ENCODE measurements around the gene MYRF.

Gene MYRF

DNA sequence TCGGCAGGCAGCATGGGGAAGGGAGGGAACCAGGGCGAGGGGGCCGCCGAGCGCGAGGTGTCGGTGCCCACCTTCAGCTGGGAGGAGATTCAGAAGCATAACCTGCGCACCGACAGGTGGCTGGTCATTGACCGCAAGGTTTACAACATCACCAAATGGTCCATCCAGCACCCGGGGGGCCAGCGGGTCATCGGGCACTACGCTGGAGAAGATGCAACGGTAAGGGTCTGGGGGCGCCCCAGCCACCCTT, 75.9 kb downstream of the MYRF start:
- Histone ChIP-seq H3K27me3 (ENCODE audit: insufficient read depth, low read length, poor library complexity, severe bottlenecking) (peaks cover 12% of the 10 kb centered on the region), H3K4me1 (ENCODE audit: insufficient read depth, low read length, poor library complexity, severe bottlenecking) (peaks cover 48% of the 10 kb centered on the region), H4K20me1 (ENCODE audit: insufficient read depth, low read length, poor library complexity, severe bottlenecking) (peaks cover 45% of the 10 kb centered on the region), H3K9ac (ENCODE audit: low read depth, low read length, poor library complexity, severe bottlenecking) (peak overlapping the region; percentile 96), H3K79me2 (ENCODE audit: insufficient read depth, low read length) (peaks cover 80% of the 10 kb centered on the region), H3K9me2 (replicated peaks; ENCODE audit: low read depth, low read length) (no peaks in the 10 kb centered on the region), H3F3A (ENCODE audit: low read depth) (peaks cover 9% of the 10 kb centered on the region), H2AFZ (ENCODE audit: low read length) (no peak overlapping the region), H3K4me3 (ENCODE audit: low read length, poor library complexity, severe bottlenecking) (peak overlapping the region; percentile 84), H3K9me3 (ENCODE audit: insufficient read depth, low read depth, low read length) (no peaks in the 10 kb centered on the region), H3K4me2 (ENCODE audit: low read depth, low read length, poor library complexity, severe bottlenecking) (peak overlapping the region; percentile 95), H3K36me3 (ENCODE audit: insufficient read depth, low read length) (0 out of 2 replicates have a peak, but pooled peaks cover 4% of the 10 kb centered on the region)
- no peak for TF ChIP-seq EZH2phosphoT487 (IDR thresholded peaks at IDR 0.05; ENCODE audit: borderline replicate concordance)
- TF ChIP-seq, protein P1, sequence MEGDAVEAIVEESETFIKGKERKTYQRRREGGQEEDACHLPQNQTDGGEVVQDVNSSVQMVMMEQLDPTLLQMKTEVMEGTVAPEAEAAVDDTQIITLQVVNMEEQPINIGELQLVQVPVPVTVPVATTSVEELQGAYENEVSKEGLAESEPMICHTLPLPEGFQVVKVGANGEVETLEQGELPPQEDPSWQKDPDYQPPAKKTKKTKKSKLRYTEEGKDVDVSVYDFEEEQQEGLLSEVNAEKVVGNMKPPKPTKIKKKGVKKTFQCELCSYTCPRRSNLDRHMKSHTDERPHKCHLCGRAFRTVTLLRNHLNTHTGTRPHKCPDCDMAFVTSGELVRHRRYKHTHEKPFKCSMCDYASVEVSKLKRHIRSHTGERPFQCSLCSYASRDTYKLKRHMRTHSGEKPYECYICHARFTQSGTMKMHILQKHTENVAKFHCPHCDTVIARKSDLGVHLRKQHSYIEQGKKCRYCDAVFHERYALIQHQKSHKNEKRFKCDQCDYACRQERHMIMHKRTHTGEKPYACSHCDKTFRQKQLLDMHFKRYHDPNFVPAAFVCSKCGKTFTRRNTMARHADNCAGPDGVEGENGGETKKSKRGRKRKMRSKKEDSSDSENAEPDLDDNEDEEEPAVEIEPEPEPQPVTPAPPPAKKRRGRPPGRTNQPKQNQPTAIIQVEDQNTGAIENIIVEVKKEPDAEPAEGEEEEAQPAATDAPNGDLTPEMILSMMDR (conservative IDR thresholded peaks at IDR 0.05; ENCODE audit: low read length), result no peak

DNA sequence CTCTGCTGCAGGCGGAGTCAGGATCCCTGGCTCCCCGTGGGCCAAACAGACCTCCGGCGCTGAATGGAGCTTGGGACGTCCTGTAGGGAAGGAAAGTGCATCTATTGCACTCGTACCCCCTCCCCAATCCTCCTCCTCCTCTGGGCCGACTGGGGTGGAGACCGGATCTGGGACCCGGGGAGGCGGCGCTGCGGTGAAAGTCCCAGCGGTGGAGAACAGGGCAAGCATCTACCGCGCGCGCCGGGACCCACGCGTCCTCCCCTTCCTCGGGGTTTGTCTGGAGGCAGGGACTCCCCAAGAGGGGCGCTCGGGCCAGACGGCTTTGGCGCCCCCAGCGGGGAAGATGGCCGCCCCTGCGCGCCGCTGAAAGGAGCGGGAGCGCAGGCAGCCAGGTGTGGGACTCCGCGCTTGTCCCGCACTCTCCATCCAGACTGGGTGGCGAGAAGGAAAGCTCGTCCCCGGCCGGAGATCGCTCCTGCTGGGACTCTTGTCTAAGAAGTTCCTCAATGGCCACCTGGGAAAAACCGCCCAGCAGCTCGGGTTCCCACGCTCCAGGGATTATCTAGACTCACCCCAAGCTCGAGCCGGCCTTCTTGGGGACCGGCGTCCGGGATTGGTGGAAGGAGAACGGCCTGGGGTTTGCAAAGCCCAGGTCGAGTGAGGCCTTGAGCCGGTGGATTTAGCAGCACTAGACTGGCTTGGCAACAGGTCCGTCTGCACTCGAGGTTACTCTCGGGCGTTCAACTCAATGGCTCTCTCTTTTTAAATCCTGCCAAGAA, 76.4 kb downstream of the MYRF start:
- Histone ChIP-seq H3K79me2 (ENCODE audit: insufficient read depth, low read length) (peaks cover 85% of the 10 kb centered on the region), H3F3A (ENCODE audit: low read depth) (peaks cover 14% of the 10 kb centered on the region), H2AFZ (ENCODE audit: low read length) (no peak overlapping the region), H3K9me3 (ENCODE audit: insufficient read depth, low read depth, low read length) (no peaks in the 10 kb centered on the region), H3K9ac (ENCODE audit: low read depth, low read length, poor library complexity, severe bottlenecking) (peak overlapping the region; percentile 96), H3K27me3 (ENCODE audit: insufficient read depth, low read length, poor library complexity, severe bottlenecking) (peaks cover 12% of the 10 kb centered on the region), H4K20me1 (ENCODE audit: insufficient read depth, low read length, poor library complexity, severe bottlenecking) (peaks cover 45% of the 10 kb centered on the region), H3K9me2 (replicated peaks; ENCODE audit: low read depth, low read length) (no peaks in the 10 kb centered on the region), H3K4me1 (ENCODE audit: insufficient read depth, low read length, poor library complexity, severe bottlenecking) (peaks cover 53% of the 10 kb centered on the region), H3K4me2 (ENCODE audit: low read depth, low read length, poor library complexity, severe bottlenecking) (peak overlapping the region; percentile 95), H3K36me3 (ENCODE audit: insufficient read depth, low read length) (0 out of 2 replicates have a peak, but pooled peaks cover 4% of the 10 kb centered on the region), H3K4me3 (ENCODE audit: low read length, poor library complexity, severe bottlenecking) (peak overlapping the region; percentile 84)
- TF ChIP-seq, protein P1 (conservative IDR thresholded peaks at IDR 0.05; ENCODE audit: low read length), result peak; percentile 56
- TF ChIP-seq EZH2phosphoT487 (IDR thresholded peaks at IDR 0.05; ENCODE audit: borderline replicate concordance), result no peak

DNA sequence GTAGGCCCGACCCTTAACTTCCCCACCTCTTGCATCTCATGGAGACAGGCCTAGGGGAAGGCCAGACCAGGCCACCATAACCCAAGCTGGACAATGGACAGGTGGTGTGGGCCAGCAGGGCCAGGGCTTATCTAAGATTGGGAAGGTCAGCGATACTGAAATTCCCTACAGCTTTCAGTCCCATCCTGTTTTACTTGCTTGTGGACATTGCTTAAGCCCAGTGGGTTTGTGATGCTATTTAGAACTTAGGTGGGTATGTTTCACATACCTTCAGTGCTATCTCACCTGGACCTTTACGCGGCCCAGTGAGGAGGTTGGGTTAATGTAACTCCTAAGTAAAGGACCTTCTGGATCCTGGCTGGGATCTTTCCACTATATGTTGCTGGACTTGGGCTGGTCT, 77.4 kb downstream of the MYRF start:
- peaks cover 59% of the 10 kb centered on the region for H3K4me1 ChIP-seq (ENCODE audit: insufficient read depth, low read length, poor library complexity, severe bottlenecking)
- peak overlapping the region; percentile 96 for H3K9ac ChIP-seq (ENCODE audit: low read depth, low read length, poor library complexity, severe bottlenecking)
- H2AFZ ChIP-seq (ENCODE audit: low read length), result no peak overlapping the region
- H3K36me3 ChIP-seq (ENCODE audit: insufficient read depth, low read length), result 0 out of 2 replicates have a peak, but pooled peaks cover 4% of the 10 kb centered on the region
- peak overlapping the region; percentile 84 for H3K4me3 ChIP-seq (ENCODE audit: low read length, poor library complexity, severe bottlenecking)
- H4K20me1 ChIP-seq (ENCODE audit: insufficient read depth, low read length, poor library complexity, severe bottlenecking), result peaks cover 45% of the 10 kb centered on the region
- no peaks in the 10 kb centered on the region for H3K9me3 ChIP-seq (ENCODE audit: insufficient read depth, low read depth, low read length)
- H3K27me3 ChIP-seq (ENCODE audit: insufficient read depth, low read length, poor library complexity, severe bottlenecking), result peaks cover 12% of the 10 kb centered on the region
- peaks cover 20% of the 10 kb centered on the region for H3F3A ChIP-seq (ENCODE audit: low read depth)
- TF ChIP-seq, protein P1 (conservative IDR thresholded peaks at IDR 0.05; ENCODE audit: low read length), result no peak
- no peak for TF ChIP-seq EZH2phosphoT487 (IDR thresholded peaks at IDR 0.05; ENCODE audit: borderline replicate concordance)
- H3K79me2 ChIP-seq (ENCODE audit: insufficient read depth, low read length), result peaks cover 84% of the 10 kb centered on the region
- peak overlapping the region; percentile 95 for H3K4me2 ChIP-seq (ENCODE audit: low read depth, low read length, poor library complexity, severe bottlenecking)
- H3K9me2 ChIP-seq (replicated peaks; ENCODE audit: low read depth, low read length), result no peaks in the 10 kb centered on the region
